Urinary bladder (tissue), 4 donors: ENCODE results near the gene TPD52L3. TPM values are rescaled to one million over a fixed set of nuclear protein-coding genes. Genes with fewer than 3 reads are reported as not detected.

Experiments used
- DNase-seq: peaks from one replicate; pipeline ENCODE4 v3.0.0-alpha.2; 2015; ENCODE audit errors: extremely low spot score
- H3K27ac ChIP-seq: one replicate; pipeline ENCODE4 v1.5.1; 2013; ENCODE audit warnings: low read depth, mild to moderate bottlenecking, moderate library complexity
- H3K36me3 ChIP-seq: one replicate; pipeline ENCODE4 v1.6.1; 2013; ENCODE audit warnings: mild to moderate bottlenecking, moderate library complexity; ENCODE audit not compliant: insufficient read depth
- H3K4me1 ChIP-seq: one replicate; pipeline ENCODE4 v1.6.1; 2013; ENCODE audit warnings: mild to moderate bottlenecking, moderate library complexity; ENCODE audit not compliant: insufficient read depth
- H3K4me3 ChIP-seq: one replicate; pipeline ENCODE4 v1.5.1; 2013; ENCODE audit warnings: low read depth, low read length
- WGBS: extraction: QIAGEN DNeasy Blood & Tissue Kit; methylation state at CpG from one replicate; pipeline ENCODE4 v1.1.7; 2013; 5-methylcytosine and 5-hydroxymethylcytosine counted together
- polyA plus RNA-seq: library from polyadenylated mRNA; stranded (reverse); fragments of 200-250 nt; gene quantifications from one replicate; pipeline ENCODE4 v1.2.3, GENCODE V29; 2013
- total RNA-seq: library from RNA; depleted of rRNA; stranded (reverse); fragments of >200 nt; gene quantifications from one replicate; pipeline ENCODE4 v1.2.3, GENCODE V29; 2014
- donor health status: healthy with polysubstance abuse.
- donor health status: healthy.

Gene TPD52L3
- total and polyA plus RNA-seq, 2 donors = not detected

DNA sequence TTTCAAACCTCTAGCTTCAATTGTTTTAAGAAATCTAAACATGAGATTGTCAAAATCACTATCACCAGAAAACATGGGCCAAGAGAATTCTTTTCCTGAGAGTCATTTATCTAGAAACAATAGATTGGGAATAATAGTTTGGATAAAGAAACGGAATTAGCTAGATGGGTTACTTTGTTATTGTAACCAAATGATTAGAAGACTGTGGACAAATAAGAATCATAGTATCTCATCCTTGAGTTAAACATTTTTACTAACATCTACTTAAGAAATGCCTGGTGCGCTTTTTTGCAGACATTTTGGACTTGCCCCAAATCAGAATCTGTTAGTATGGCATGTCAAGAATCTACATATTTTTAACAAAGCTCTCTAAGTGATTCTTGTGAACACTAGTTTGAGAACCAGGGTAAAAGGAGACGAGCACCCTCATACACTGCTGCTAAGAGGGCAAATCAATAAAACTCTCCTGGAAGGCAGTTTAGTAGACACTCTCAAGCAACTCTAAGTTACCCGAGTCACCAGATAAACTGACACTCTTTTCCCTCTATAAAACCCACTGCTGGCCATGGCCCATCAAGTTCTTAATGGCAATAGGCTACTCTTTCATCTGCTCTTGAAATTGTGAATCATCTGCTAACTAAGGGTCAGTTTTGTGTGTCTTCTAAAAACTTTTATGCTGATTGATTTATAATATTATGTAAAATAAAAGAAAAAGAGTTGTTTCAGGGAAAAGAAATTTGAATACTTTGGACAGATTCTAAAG, 39.1 kb downstream of the TPD52L3 start:
- H3K36me3 ChIP-seq = no peaks in the 10 kb centered on the region

DNA sequence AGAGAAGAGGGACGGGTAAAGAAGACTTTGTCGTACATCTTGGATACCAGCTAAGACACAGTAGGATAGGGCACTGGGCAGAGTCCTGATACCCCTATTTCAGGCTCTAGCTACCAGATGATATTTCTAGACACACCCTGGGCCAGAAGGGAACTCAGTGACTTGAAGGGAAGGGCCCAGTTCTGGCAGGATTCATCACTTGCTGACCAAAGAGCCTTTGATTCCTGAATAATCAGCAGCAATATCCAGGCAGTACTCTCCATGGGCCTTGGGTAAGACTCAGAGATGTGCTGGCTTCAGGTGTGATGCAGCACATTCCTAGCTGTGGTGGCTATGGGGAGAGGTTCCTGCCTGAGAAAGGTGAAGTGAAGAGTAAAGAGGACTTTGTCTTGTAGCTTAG, 40.7 kb downstream of the TPD52L3 start:
- DNase-seq = no peak
- 92% methylated on average over 2 of the region's 2 CpGs for WGBS
- no peaks in the 10 kb centered on the region for H3K36me3 ChIP-seq
- H3K4me1 ChIP-seq = no peaks in the 10 kb centered on the region
- no peak overlapping the region for H3K4me3 ChIP-seq
- H3K27ac ChIP-seq = no peak overlapping the region

More for the DNA sequence above, 39.1 kb downstream of the TPD52L3 start:
- Histone ChIP-seq H3K4me3 (no peak overlapping the region), H3K27ac (no peak overlapping the region), H3K4me1 (no peaks in the 10 kb centered on the region)
- DNase-seq = no peak
- 47% methylated on average over 4 of the region's 4 CpGs for WGBS

Other genes with a start within 250 kb of the TPD52L3 start
- 123 TPM for gene IL33, start 112.6 kb upstream of the TPD52L3 start, total RNA-seq
- 45.0 TPM for gene IL33, start 112.6 kb upstream of the TPD52L3 start, polyA plus RNA-seq
- 117 TPM for gene UHRF2, start 84.8 kb downstream of the TPD52L3 start, total RNA-seq
- 22.3 TPM for gene UHRF2, start 84.8 kb downstream of the TPD52L3 start, polyA plus RNA-seq